Activated CD4-positive, alpha-beta T cell treated with anti-CD3 and anti-CD28 coated beads for 1 hour (primary cell): ENCODE results near the gene AVL9.
"Not testable (repeated sequence)": the region's sequence is repeated elsewhere in the genome, so short reads cannot be mapped to it uniquely, and the experiment has no call there.

Experiments
- DNase-seq: peaks from one replicate; pipeline ENCODE4 v3.0.0-alpha.2; 2020

The AVL9 gene

GRCh38 chr7:32591938-32592337 lies 96.6 kb downstream of the AVL9 start:
- no peak for DNase-seq

- DNase-seq, result no peak
These were observed 97.4 kb downstream of the AVL9 start for GRCh38 chr7:32592701-32593100.

GRCh38 chr7:32594965-32595490 lies 99.7 kb downstream of the AVL9 start:
- no peak for DNase-seq

GRCh38 chr7:32601196-32601595 lies 105.9 kb downstream of the AVL9 start:
- not testable (repeated sequence) for DNase-seq

- DNase-seq, result no peak
These were observed 107.2 kb downstream of the AVL9 start for GRCh38 chr7:32602470-32602869.

- not testable (repeated sequence) for DNase-seq
These were observed 108.2 kb downstream of the AVL9 start for GRCh38 chr7:32603492-32603891.

- not testable (repeated sequence) for DNase-seq
These were observed 108.8 kb downstream of the AVL9 start for GRCh38 chr7:32604047-32604446.

GRCh38 chr7:32605032-32605431 lies 109.7 kb downstream of the AVL9 start:
- DNase-seq, result no peak

- no peak for DNase-seq
These were observed 114.2 kb downstream of the AVL9 start for GRCh38 chr7:32609463-32609862.

- DNase-seq, result no peak
These were observed 116.2 kb downstream of the AVL9 start for GRCh38 chr7:32611201-32612099.

GRCh38 chr7:32616625-32617024 lies 121.3 kb downstream of the AVL9 start:
- DNase-seq, result no peak

GRCh38 chr7:32618470-32618869 lies 123.2 kb downstream of the AVL9 start:
- no peak for DNase-seq

GRCh38 chr7:32618987-32619386 lies 123.7 kb downstream of the AVL9 start:
- DNase-seq, result no peak

- DNase-seq, result not testable (repeated sequence)
These were observed 124.1 kb downstream of the AVL9 start for GRCh38 chr7:32619416-32619815.

- DNase-seq, result no peak
These were observed 135.7 kb downstream of the AVL9 start for GRCh38 chr7:32631021-32631420.

- not testable (repeated sequence) for DNase-seq
These were observed 136.6 kb downstream of the AVL9 start for GRCh38 chr7:32631590-32632497.

- not testable (repeated sequence) for DNase-seq
These were observed 138.2 kb downstream of the AVL9 start for GRCh38 chr7:32633446-32633845.

- DNase-seq, result not testable (repeated sequence)
These were observed 139.6 kb downstream of the AVL9 start for GRCh38 chr7:32634798-32635393.

GRCh38 chr7:32636725-32637462 lies 141.6 kb downstream of the AVL9 start:
- not testable (repeated sequence) for DNase-seq

GRCh38 chr7:32637611-32638010 lies 142.3 kb downstream of the AVL9 start:
- not testable (repeated sequence) for DNase-seq
